ENCODE results near the gene SMIM24.

DNA sequence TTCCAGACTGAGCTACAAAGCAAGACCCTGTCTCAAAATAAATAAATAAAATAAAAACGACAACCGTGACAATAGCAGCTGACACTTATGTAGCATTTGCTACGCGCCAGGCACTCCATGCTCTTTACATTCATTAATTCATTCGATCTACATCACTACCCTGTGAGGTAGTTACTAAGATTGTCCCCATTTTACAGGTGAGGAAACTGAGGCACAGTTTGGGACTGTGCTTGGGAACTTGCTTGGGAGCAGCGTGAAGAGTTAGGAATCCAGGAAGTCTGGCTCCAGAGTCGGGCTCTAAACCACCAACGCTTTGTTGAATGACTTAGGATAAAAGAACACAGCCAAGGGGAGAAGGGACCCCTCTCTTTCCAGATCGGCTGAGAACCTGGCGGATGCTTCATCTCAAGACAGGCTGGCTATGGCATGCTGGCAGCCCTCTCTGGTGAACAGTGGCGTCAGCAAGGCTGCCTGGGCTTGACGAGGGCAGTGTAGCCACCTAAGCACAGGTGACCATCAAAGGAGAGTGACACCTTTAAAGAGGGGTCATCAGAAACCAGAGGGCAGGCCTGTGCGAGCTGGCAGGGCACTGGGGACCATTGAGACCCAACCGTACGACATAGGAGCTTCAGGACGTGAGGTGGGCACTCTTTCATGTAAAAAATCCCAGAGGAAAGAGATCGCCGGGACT, 19.6 kb upstream of the SMIM24 start:
- TF ChIP-seq EZH2 (optimal IDR thresholded peaks at IDR 0.05; ENCODE audit: low read depth, low read length): no peak
- TF ChIP-seq, protein P1, sequence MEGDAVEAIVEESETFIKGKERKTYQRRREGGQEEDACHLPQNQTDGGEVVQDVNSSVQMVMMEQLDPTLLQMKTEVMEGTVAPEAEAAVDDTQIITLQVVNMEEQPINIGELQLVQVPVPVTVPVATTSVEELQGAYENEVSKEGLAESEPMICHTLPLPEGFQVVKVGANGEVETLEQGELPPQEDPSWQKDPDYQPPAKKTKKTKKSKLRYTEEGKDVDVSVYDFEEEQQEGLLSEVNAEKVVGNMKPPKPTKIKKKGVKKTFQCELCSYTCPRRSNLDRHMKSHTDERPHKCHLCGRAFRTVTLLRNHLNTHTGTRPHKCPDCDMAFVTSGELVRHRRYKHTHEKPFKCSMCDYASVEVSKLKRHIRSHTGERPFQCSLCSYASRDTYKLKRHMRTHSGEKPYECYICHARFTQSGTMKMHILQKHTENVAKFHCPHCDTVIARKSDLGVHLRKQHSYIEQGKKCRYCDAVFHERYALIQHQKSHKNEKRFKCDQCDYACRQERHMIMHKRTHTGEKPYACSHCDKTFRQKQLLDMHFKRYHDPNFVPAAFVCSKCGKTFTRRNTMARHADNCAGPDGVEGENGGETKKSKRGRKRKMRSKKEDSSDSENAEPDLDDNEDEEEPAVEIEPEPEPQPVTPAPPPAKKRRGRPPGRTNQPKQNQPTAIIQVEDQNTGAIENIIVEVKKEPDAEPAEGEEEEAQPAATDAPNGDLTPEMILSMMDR (IDR thresholded peaks at IDR 0.05; ENCODE audit: low read length): no peak
- no peak for TF ChIP-seq EZH2phosphoT487 (IDR thresholded peaks at IDR 0.05; ENCODE audit: low read length)
